NT2/D1 (cell line): ENCODE data around the gene FUT2.

Experiments
- DNase-seq: peaks from one replicate; pipeline ENCODE4 v3.0.0-alpha.2; 2011; ENCODE audit warnings: low read depth, low spot score
- H3K27me3 ChIP-seq: 2 replicates; pipeline ENCODE4 v1.6.0; 2011; ENCODE audit warnings: mild to moderate bottlenecking; ENCODE audit not compliant: insufficient read length, insufficient read depth
- H3K36me3 ChIP-seq: 2 replicates; pipeline ENCODE4 v1.6.1; 2011; ENCODE audit warnings: mild to moderate bottlenecking, low read length, mixed read lengths; ENCODE audit not compliant: insufficient read depth, insufficient read length
- H3K4me1 ChIP-seq: 2 replicates; pipeline ENCODE4 v1.5.1; 2011; ENCODE audit not compliant: insufficient read depth, insufficient read length
- H3K4me3 ChIP-seq: 2 replicates; pipeline ENCODE4 v1.5.1; 2011; ENCODE audit warnings: low read depth; ENCODE audit not compliant: insufficient read length
- H3K9ac ChIP-seq: 2 replicates; pipeline ENCODE4 v1.6.0; 2011; ENCODE audit warnings: low read depth; ENCODE audit not compliant: insufficient read length
- H3K9me3 ChIP-seq: 2 replicates; pipeline ENCODE4 v1.5.1; 2011; ENCODE audit warnings: mild to moderate bottlenecking, low read length; ENCODE audit not compliant: insufficient read depth
- SUZ12 ChIP-seq: IDR thresholded peaks from 2 replicates; pipeline ENCODE4 v1.6.1; 2011; ENCODE audit not compliant: insufficient read length, insufficient read depth; ENCODE audit errors: extremely low read depth
- YY1 ChIP-seq: IDR thresholded peaks from 2 replicates; pipeline ENCODE4 v1.6.1; 2011; ENCODE audit not compliant: insufficient read length, insufficient read depth
- ZNF274 ChIP-seq: IDR thresholded peaks from 2 replicates; pipeline ENCODE4 v1.6.1; 2011; ENCODE audit warnings: mild to moderate bottlenecking, low read depth, low read length

The FUT2 gene

GRCh38 chr19:48722196-48722708, 26.5 kb downstream of the FUT2 start:
- TF ChIP-seq YY1 (no peak), SUZ12 (no peak), ZNF274 (no peak)
- H3K9me3 ChIP-seq: no peaks in the 10 kb centered on the region
- H3K9ac ChIP-seq: no peak overlapping the region
- no peaks in the 10 kb centered on the region for H3K36me3 ChIP-seq
- H3K27me3 ChIP-seq: no peaks in the 10 kb centered on the region
- no peak for DNase-seq
- H3K4me1 ChIP-seq: peaks cover 6% of the 10 kb centered on the region
- no peak overlapping the region for H3K4me3 ChIP-seq

DNA sequence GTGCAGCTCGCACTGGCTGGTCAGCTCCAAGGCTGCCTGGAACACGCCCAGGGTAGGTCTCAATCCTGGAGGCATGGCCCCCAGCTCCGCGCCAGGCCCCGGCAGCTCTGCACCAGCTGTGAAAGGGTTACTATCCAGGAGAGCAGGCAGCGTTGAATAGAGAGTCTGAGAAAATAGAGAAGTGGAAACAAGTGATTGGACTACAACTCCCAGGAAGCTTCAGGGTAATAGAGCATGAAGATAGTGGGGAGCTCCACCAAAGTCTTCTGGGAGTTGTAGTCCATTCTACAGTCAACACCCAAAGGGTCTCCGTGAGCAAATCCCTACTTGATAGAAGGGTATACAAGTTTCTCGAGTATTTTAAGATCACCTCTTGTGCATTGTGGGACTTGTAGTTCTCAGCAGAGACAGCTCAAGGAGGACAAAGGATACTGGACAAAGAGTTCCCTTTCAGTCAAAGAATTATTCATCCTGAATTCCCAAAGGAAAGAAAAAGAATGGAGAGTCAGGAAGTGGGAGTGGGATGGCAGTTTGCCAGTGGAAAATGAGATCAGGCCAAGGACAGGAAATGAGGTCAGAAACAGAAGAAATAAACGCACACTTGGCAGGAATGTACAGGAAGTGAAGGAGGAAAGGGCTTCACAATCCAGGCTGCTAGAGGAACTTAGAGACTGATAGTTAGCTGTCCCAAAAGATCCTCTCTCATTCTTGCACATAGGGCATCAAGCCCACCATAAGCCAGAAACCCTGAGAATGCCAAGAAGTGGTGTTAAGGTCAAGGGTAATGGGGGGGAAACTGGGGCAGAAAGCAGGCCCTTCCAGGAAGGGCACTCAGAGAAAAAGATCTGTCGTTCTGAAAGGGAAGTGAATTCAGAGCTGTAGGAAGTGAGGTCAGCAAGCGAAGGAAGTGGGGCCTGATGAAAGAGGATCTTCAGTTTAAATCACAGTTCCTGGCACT, 29.3 kb downstream of the FUT2 start:
- Histone ChIP-seq H3K9ac (no peak overlapping the region), H3K4me3 (no peak overlapping the region), H3K36me3 (no peaks in the 10 kb centered on the region), H3K4me1 (no peaks in the 10 kb centered on the region), H3K27me3 (no peaks in the 10 kb centered on the region), H3K9me3 (no peaks in the 10 kb centered on the region)
- no peak for TF ChIP-seq SUZ12
- no peak for TF ChIP-seq YY1
- TF ChIP-seq ZNF274: no peak
- no peak for DNase-seq

GRCh38 chr19:48726556-48726955, 30.8 kb downstream of the FUT2 start:
- DNase-seq: no peak
- H3K9ac ChIP-seq: no peak overlapping the region
- H3K4me1 ChIP-seq: no peaks in the 10 kb centered on the region
- TF ChIP-seq YY1: no peak
- no peak for TF ChIP-seq SUZ12
- no peak for TF ChIP-seq ZNF274
- H3K36me3 ChIP-seq: no peaks in the 10 kb centered on the region
- no peak overlapping the region for H3K4me3 ChIP-seq
- H3K9me3 ChIP-seq: no peaks in the 10 kb centered on the region
- H3K27me3 ChIP-seq: no peaks in the 10 kb centered on the region

DNA sequence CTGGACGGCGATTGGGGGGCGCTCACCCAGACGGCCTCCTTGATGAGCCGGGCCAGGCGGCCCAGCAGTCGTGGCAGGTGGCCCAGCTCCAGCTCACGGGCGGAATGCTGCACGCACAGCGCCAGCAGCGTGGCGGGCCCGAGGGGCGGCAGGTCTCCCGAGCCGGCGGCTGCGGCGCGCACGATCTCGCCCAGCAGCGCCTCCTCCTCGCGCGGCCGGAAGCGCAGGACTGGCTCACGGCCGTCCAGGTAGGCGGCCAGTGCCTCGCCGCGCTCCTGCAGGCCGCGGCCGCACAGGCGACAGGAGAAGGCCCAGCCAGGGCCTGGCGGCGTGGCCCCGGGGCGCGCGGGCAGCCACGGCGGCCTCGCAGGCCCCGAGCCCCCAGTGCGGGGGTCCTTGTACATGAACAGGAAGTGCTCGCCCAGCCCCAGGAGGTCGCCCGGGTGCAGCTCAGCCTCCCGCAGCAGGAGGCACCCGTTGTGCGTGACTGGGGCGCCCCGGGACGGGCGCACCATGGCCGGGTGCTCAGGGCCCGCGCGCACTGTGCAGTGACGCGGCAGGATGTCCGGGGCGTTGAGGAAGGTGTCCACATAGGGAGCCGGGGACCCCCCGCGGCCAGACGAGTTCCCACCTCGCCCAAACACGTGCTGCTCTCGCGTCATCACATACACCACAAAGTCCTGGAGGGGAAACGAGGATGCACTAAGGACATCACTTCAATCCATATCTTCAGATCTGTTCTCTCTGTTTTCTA, 33.3 kb downstream of the FUT2 start:
- H3K27me3 ChIP-seq: no peaks in the 10 kb centered on the region
- H3K4me3 ChIP-seq: no peak overlapping the region
- H3K36me3 ChIP-seq: no peaks in the 10 kb centered on the region
- TF ChIP-seq ZNF274: no peak
- no peak for TF ChIP-seq YY1
- no peak for TF ChIP-seq SUZ12
- no peaks in the 10 kb centered on the region for H3K4me1 ChIP-seq
- H3K9ac ChIP-seq: no peak overlapping the region
- no peak for DNase-seq
- H3K9me3 ChIP-seq: no peaks in the 10 kb centered on the region

DNA sequence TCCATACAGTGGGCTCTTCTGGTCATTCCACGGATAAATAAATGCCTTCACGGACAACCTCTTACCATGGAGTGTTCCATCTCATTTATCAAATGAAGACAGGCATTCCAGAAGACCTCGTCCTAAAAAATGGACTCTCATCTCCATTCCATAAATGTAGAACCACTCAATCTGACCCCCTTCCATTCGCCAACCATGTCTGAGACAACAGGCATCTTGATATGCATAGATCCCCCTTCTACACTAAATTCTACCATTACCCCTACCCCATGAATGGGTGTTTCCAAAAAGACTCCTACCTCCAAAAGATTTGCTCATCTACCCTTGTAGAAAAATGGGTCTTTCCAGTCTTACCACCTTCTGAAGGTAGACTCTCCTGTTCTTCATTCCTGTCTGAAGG, 35.7 kb downstream of the FUT2 start:
- Histone ChIP-seq H3K4me3 (no peak overlapping the region), H3K27me3 (no peaks in the 10 kb centered on the region), H3K9me3 (no peaks in the 10 kb centered on the region), H3K9ac (no peak overlapping the region), H3K4me1 (no peaks in the 10 kb centered on the region), H3K36me3 (no peaks in the 10 kb centered on the region)
- TF ChIP-seq SUZ12 (no peak), YY1 (no peak), ZNF274 (no peak)
- DNase-seq: no peak

DNA sequence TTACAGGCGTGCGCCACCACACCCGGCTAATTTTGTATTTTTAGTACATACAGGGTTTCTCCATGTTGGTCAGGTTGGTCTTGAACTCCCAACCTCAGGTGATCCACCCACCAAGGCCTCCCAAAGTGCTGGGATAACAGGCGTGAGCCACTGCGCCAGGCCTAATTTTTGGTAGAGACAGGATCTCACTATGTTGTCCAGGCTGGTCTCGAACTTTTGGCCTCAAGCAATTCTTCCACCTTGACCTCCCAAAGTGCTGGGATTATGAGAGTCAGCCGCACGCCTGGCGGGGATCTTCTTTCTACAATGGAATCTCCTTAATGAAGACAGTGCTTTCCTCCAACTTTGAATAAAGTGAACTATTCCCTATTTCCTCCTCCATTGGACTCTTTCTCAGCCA, 38.9 kb downstream of the FUT2 start:
- Histone ChIP-seq H3K9ac (no peak overlapping the region), H3K9me3 (no peaks in the 10 kb centered on the region), H3K4me1 (peaks cover under 1% of the 10 kb centered on the region), H3K27me3 (peaks cover 7% of the 10 kb centered on the region), H3K4me3 (no peak overlapping the region), H3K36me3 (no peaks in the 10 kb centered on the region)
- no peak for DNase-seq
- TF ChIP-seq SUZ12 (no peak), YY1 (no peak), ZNF274 (no peak)
